Kidney (tissue), 14 donors: Measurements from ENCODE around the gene IMP4. TPM values are rescaled to one million over a fixed set of nuclear protein-coding genes. Genes with fewer than 3 reads are reported as not detected.

Experiments used
- DNase-seq, 5 donors: peaks; one replicate each; pipeline ENCODE4 v3.0.0-alpha.2; 2013 to 2020
- FAIRE-seq: peaks from 2 replicates; lab custom pipeline; 2012; peaks lifted over from hg19 to GRCh38; lab: Jason Lieb, UNC
- H3K27ac ChIP-seq, 2 donors: one replicate each; pipeline ENCODE4 v1.7.0; 2013; ENCODE audit warnings: low read depth in 2 of 2, low read length in 2 of 2, inconsistent platforms in 1 of 2
- H3K27me3 ChIP-seq: one replicate; pipeline ENCODE4 v1.7.1; 2013; ENCODE audit warnings: low read length, inconsistent platforms; ENCODE audit not compliant: control insufficient read depth, insufficient read depth
- H3K36me3 ChIP-seq, 3 donors: one replicate each; pipeline versions ENCODE4 v1.7.0 to v1.7.1; 2013; ENCODE audit warnings: low read length in 3 of 3, control low read depth in 1 of 3, inconsistent platforms in 1 of 3; ENCODE audit not compliant: insufficient read depth in 3 of 3, control insufficient read depth in 2 of 3
- H3K4me1 ChIP-seq, 3 donors: one replicate each; pipeline versions ENCODE4 v1.7.0 to v1.7.1; 2013; ENCODE audit warnings: low read length in 3 of 3, inconsistent platforms in 1 of 3, low read depth in 1 of 3; ENCODE audit not compliant: control insufficient read depth in 2 of 3, insufficient read depth in 2 of 3
- H3K4me3 ChIP-seq, 3 donors: one replicate each; pipeline versions ENCODE4 v1.7.0 to v1.8.1; 2013; ENCODE audit warnings: low read length in 3 of 3, control low read depth in 1 of 3, inconsistent platforms in 1 of 3
- H3K9ac ChIP-seq, 3 donors: one replicate each; pipeline versions ENCODE4 v1.7.0 to v1.7.1; 2013; ENCODE audit warnings: low read length in 3 of 3, control low read depth in 1 of 3, inconsistent platforms in 1 of 3
- H3K9me3 ChIP-seq, 3 donors: one replicate each; pipeline versions ENCODE4 v1.7.0 to v1.7.1; 2013; ENCODE audit warnings: low read length in 3 of 3, control low read depth in 1 of 3, inconsistent platforms in 1 of 3; ENCODE audit not compliant: control insufficient read depth in 2 of 3, insufficient read depth in 1 of 3
- intact Hi-C: fragments of 100-400 bp; cut with DNase I; formaldehyde crosslinking; loops from one replicate; pipeline ENCODE4 v1.11.1; 2022
- polyA plus RNA-seq: library from polyadenylated mRNA; stranded (reverse); fragments of 350-450 nt; fragmentation: Illumina TruSeq; extraction: RNeasy Lipid Tissue Mini Kit (QIAGEN cat#74804); gene quantifications from one replicate; pipeline ENCODE4 v1.2.3, GENCODE V29; 2014; ENCODE audit warnings: low read depth, low replicate concordance; ENCODE audit not compliant: insufficient read depth
- total RNA-seq: library from RNA; stranded (reverse); fragmentation: NEBNext Ultra II Directional; extraction: Animal tissue kit (Norgen Biotek cat#: 25700); gene quantifications from one replicate; pipeline ENCODE4 v1.2.1, GENCODE V29; 2021
- TF ChIP-seq, protein P1 (sequence below): IDR thresholded peaks from 3 replicates; pipeline ENCODE4 v1.5.1; 2012; ENCODE audit warnings: mild to moderate bottlenecking, moderate library complexity, borderline replicate concordance; ENCODE audit not compliant: insufficient read depth; ENCODE audit errors: extremely low read depth
- donor health status: control.
- donor health status: control.
- donor health status: control.
- donor health status: control.
- donor health status: control.
- donor health status: DM: yes; HTN: yes; CAD: no.
- donor health status: Normal renal cell carcinoma (clear cell type).

Gene IMP4
- total and polyA plus RNA-seq, 2 donors from 2014 or later, result 59.7 to 60.1 TPM

- TF ChIP-seq, protein P1, sequence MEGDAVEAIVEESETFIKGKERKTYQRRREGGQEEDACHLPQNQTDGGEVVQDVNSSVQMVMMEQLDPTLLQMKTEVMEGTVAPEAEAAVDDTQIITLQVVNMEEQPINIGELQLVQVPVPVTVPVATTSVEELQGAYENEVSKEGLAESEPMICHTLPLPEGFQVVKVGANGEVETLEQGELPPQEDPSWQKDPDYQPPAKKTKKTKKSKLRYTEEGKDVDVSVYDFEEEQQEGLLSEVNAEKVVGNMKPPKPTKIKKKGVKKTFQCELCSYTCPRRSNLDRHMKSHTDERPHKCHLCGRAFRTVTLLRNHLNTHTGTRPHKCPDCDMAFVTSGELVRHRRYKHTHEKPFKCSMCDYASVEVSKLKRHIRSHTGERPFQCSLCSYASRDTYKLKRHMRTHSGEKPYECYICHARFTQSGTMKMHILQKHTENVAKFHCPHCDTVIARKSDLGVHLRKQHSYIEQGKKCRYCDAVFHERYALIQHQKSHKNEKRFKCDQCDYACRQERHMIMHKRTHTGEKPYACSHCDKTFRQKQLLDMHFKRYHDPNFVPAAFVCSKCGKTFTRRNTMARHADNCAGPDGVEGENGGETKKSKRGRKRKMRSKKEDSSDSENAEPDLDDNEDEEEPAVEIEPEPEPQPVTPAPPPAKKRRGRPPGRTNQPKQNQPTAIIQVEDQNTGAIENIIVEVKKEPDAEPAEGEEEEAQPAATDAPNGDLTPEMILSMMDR, result no peak
- Histone ChIP-seq H3K4me1 (peaks cover 0 to 10% (median 4%) of the 10 kb centered on the region in 3 donors), H3K9me3 (no peaks in the 10 kb centered on the region), H3K4me3 (no peak overlapping the region), H3K9ac (no peak overlapping the region), H3K36me3 (peaks cover 0 to 3% (median 0%) of the 10 kb centered on the region in 3 donors), H3K27me3 (no peaks in the 10 kb centered on the region), H3K27ac (no peak overlapping the region)
- intact Hi-C loops, result no loop called here
- DNase-seq, result no peak
- no peak for FAIRE-seq
These were observed 24.0 kb downstream of the IMP4 start for GRCh38 chr2:130366720-130367119.

- DNase-seq (no peak), FAIRE-seq (no peak)
- TF ChIP-seq, protein P1, result no peak
- no peak overlapping the region for H3K4me3 ChIP-seq
- H3K27ac ChIP-seq, result no peak overlapping the region
- intact Hi-C loops, result no loop called here
- H3K36me3 ChIP-seq, result peaks cover 0 to 3% (median 0%) of the 10 kb centered on the region in 3 donors
- H3K9me3 ChIP-seq, result no peaks in the 10 kb centered on the region
- H3K4me1 ChIP-seq, result peaks cover 0 to 22% (median 4%) of the 10 kb centered on the region in 3 donors
- H3K27me3 ChIP-seq, result no peaks in the 10 kb centered on the region
- H3K9ac ChIP-seq, result no peak overlapping the region
These were observed 26.1 kb downstream of the IMP4 start for GRCh38 chr2:130368786-130369185.

GRCh38 chr2:130369311-130369964, 26.7 kb downstream of the IMP4 start:
- Histone ChIP-seq H3K27ac (no peak overlapping the region), H3K4me1 (peaks cover 0 to 22% (median 4%) of the 10 kb centered on the region in 3 donors), H3K36me3 (peaks cover 0 to 3% (median 0%) of the 10 kb centered on the region in 3 donors), H3K9ac (no peak overlapping the region), H3K9me3 (no peaks in the 10 kb centered on the region), H3K4me3 (no peak overlapping the region), H3K27me3 (no peaks in the 10 kb centered on the region)
- no peak for FAIRE-seq
- DNase-seq, result no peak
- TF ChIP-seq, protein P1, result no peak
- intact Hi-C loops, result no loop called here
